Measurements from ENCODE around the gene FYB2. TPM values are rescaled to one million over a fixed set of nuclear protein-coding genes. Genes with fewer than 3 reads are reported as not detected.

Gene FYB2
- total RNA-seq, 1 donor from 2014 or later, result not detected

DNA sequence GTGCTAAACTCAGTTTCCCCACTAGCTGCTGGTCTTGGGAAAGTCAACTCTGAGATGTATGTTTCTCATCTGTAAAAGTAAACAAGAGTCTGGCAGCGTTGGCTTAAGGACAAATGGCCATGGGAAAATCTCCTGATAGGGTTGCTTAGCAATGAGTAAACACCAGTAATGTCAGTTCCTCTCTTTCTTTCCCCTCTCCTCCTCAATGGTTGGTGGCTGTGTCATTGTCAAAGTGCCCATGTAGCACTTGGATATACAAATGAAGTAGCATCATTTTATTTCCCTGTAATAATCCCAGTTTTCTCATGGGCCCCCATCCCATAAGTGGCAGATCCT is 2.2 kb upstream of the FYB2 start:
- H3K27me3 Mint-ChIP-seq (ENCODE audit: unreplicated experiment), result peaks cover 3% of the 10 kb centered on the region
- H3K9me3 Mint-ChIP-seq (ENCODE audit: unreplicated experiment), result no peaks in the 10 kb centered on the region
- no peaks in the 10 kb centered on the region for H3K4me1 Mint-ChIP-seq (ENCODE audit: low read depth, unreplicated experiment)
- H3K36me3 Mint-ChIP-seq (ENCODE audit: unreplicated experiment), result no peaks in the 10 kb centered on the region
- TF ChIP-seq, protein P1, sequence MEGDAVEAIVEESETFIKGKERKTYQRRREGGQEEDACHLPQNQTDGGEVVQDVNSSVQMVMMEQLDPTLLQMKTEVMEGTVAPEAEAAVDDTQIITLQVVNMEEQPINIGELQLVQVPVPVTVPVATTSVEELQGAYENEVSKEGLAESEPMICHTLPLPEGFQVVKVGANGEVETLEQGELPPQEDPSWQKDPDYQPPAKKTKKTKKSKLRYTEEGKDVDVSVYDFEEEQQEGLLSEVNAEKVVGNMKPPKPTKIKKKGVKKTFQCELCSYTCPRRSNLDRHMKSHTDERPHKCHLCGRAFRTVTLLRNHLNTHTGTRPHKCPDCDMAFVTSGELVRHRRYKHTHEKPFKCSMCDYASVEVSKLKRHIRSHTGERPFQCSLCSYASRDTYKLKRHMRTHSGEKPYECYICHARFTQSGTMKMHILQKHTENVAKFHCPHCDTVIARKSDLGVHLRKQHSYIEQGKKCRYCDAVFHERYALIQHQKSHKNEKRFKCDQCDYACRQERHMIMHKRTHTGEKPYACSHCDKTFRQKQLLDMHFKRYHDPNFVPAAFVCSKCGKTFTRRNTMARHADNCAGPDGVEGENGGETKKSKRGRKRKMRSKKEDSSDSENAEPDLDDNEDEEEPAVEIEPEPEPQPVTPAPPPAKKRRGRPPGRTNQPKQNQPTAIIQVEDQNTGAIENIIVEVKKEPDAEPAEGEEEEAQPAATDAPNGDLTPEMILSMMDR (IDR thresholded peaks at IDR 0.05; ENCODE audit: partially characterized antibody, unreplicated experiment), result no peak
- no peak overlapping the region for H3K27ac Mint-ChIP-seq (ENCODE audit: unreplicated experiment)
- no peak for DNase-seq
- no peak overlapping the region for H3K4me3 Mint-ChIP-seq (ENCODE audit: unreplicated experiment)

DNA sequence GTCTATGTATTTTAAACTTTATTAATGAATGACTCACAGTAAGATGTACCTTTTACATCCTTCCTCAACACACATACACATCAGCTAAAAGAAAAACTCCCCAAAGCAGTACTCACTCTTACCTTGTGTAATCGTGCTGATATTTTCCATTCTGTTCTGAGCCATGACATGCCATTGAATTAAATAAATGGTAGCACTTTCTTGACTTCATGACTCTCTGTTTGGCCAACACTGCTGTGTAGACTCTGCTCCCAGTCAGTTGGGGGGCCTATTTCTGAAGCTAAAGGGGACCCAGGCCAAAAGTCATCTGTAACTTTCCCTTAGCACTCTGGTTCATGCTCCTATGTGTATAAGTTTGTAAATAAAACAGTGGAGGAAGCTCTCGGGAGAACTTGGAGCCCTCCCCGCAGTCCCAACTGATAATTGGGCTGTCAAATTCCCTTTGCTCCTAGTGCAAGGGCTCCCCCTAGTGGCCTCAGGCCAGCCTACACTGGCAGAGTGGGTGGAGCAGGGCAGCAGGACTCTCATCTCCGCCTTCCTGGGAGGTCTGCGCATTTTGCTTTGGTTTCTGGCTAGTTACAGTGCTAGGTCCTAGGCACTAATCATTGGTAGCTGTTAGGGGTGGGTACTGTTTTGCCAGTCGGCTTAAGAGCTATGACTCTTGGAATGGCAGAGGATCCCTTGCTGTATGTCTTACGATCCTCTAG is 1.7 kb upstream of the FYB2 start:
- no peak overlapping the region for H3K4me3 Mint-ChIP-seq (ENCODE audit: unreplicated experiment)

DNA sequence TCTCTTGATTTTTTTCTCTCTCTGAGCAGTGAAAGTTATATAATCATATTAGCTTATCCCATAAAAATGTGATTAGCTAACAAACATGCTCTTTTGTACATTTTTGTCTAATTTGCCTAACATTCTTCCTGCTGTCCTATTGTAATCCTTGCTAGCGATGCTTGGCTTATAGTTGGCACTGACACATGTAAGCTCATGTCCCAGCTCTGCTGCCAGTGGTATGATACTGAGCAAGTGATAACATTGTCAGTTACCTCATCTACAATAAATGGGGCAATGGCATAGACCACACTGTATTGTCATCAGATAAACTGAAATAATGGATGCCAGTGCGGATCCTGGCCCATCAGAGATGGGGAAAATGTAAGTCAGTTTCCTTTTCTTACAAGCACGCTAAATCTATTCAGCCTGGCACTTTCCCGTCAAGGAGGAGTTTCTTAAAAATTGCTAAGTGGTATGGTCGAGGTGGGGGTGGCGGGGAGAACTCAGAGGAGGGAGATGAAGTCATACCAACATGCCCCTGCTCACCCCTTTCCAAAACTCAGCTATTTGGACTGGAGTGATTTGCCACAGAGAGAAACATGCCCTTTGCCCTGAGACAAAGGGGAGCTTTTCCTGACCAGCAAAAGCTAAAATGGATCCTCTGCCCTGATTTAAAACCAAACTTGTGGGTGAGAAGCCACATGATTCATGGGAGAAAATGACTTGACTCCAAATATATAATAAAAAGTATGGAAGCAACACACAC is 1.3 kb downstream of the FYB2 start:
- Mint-ChIP-seq H3K36me3 (ENCODE audit: unreplicated experiment) (no peaks in the 10 kb centered on the region), H3K4me1 (ENCODE audit: low read depth, unreplicated experiment) (no peaks in the 10 kb centered on the region), H3K27ac (ENCODE audit: unreplicated experiment) (no peak overlapping the region), H3K27me3 (ENCODE audit: unreplicated experiment) (peaks cover 3% of the 10 kb centered on the region), H3K9me3 (ENCODE audit: unreplicated experiment) (peaks cover 1% of the 10 kb centered on the region), H3K4me3 (ENCODE audit: unreplicated experiment) (no peak overlapping the region)
- TF ChIP-seq, protein P1 (IDR thresholded peaks at IDR 0.05; ENCODE audit: partially characterized antibody, unreplicated experiment), result no peak
- no peak for DNase-seq

More for the DNA sequence above, 1.7 kb upstream of the FYB2 start:
- DNase-seq, result peak; percentile 96
- Mint-ChIP-seq H3K4me1 (ENCODE audit: low read depth, unreplicated experiment) (no peaks in the 10 kb centered on the region), H3K9me3 (ENCODE audit: unreplicated experiment) (no peaks in the 10 kb centered on the region), H3K36me3 (ENCODE audit: unreplicated experiment) (no peaks in the 10 kb centered on the region), H3K27me3 (ENCODE audit: unreplicated experiment) (peaks cover 3% of the 10 kb centered on the region), H3K27ac (ENCODE audit: unreplicated experiment) (no peak overlapping the region)
- TF ChIP-seq, protein P1 (IDR thresholded peaks at IDR 0.05; ENCODE audit: partially characterized antibody, unreplicated experiment), result peak; percentile 93

DNA sequence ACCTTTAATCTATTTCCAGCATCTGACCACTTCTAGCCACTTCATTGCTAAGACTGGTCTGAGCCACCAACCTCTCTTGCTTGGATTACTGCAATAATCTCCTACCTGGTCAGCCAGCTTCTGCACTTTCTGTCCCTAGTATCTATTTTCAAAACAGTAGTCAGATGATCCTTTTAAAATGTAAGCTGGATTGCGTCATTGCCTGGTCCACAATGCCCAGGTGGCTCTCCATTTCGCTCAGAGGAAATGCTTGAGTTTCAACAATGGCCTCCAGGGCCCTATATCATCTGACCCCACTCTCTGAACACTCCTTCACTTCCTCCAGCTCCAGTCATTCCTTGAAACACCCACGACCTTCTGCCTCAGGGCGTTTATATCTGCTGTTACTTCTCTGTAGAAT is 2.3 kb downstream of the FYB2 start:
- Mint-ChIP-seq H3K9me3 (ENCODE audit: unreplicated experiment) (peaks cover 1% of the 10 kb centered on the region), H3K27ac (ENCODE audit: unreplicated experiment) (no peak overlapping the region), H3K27me3 (ENCODE audit: unreplicated experiment) (peaks cover 3% of the 10 kb centered on the region), H3K4me3 (ENCODE audit: unreplicated experiment) (no peak overlapping the region), H3K36me3 (ENCODE audit: unreplicated experiment) (no peaks in the 10 kb centered on the region), H3K4me1 (ENCODE audit: low read depth, unreplicated experiment) (no peaks in the 10 kb centered on the region)
- DNase-seq, result no peak
- TF ChIP-seq, protein P1 (IDR thresholded peaks at IDR 0.05; ENCODE audit: partially characterized antibody, unreplicated experiment), result no peak

DNA sequence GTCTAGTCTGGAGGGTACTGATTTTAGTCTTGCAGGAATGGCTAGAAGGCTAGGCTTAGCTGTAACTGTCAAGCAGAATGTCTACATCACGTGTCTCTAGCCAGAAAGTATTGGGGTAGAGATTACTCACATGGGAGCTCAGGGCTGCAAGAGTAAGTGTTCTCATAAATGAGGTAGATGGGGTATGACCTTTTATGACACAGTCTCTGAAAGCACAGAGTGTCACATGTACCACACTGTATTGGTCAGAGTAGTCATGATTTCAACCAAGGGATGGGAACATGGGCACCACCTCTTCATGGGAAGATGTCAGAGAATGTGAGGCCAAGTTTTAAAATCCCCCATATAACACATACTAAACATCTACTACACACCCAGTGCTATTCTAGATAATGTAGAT is 2.9 kb downstream of the FYB2 start:
- Mint-ChIP-seq H3K36me3 (ENCODE audit: unreplicated experiment) (no peaks in the 10 kb centered on the region), H3K27me3 (ENCODE audit: unreplicated experiment) (peaks cover 3% of the 10 kb centered on the region), H3K9me3 (ENCODE audit: unreplicated experiment) (peaks cover 1% of the 10 kb centered on the region), H3K27ac (ENCODE audit: unreplicated experiment) (no peak overlapping the region), H3K4me1 (ENCODE audit: low read depth, unreplicated experiment) (no peaks in the 10 kb centered on the region), H3K4me3 (ENCODE audit: unreplicated experiment) (no peak overlapping the region)
- TF ChIP-seq, protein P1 (IDR thresholded peaks at IDR 0.05; ENCODE audit: partially characterized antibody, unreplicated experiment), result no peak
- no peak for DNase-seq

Measured in glutamatergic neuron (in vitro differentiated cells).